WERI-Rb-1 (cell line): ENCODE measurements around the gene NPAS3.

Source experiments
- DNase-seq: peaks from one replicate; pipeline ENCODE4 v3.0.0-alpha.2; 2020
- H3K27ac ChIP-seq: fragments of 250-450 bp; sonication (Bioruptor Pico); 2 replicates; pipeline ENCODE4 v1.5.1; 2020; ENCODE audit warnings: mild to moderate bottlenecking, moderate library complexity
- H3K27me3 ChIP-seq: fragments of 250-450 bp; sonication (Bioruptor Pico); 2 replicates; pipeline ENCODE4 v1.5.1; 2021; ENCODE audit warnings: mild to moderate bottlenecking, low read depth, moderate library complexity; ENCODE audit not compliant: insufficient read depth, severe bottlenecking
- H3K36me3 ChIP-seq: fragments of 250-450 bp; sonication (Bioruptor Pico); 2 replicates; pipeline ENCODE4 v1.5.1; 2020; ENCODE audit warnings: mild to moderate bottlenecking, moderate library complexity
- H3K4me3 ChIP-seq: 2 replicates; pipeline ENCODE4 v1.5.1; 2011; ENCODE audit warnings: low read depth, mild to moderate bottlenecking, control low read depth, low read length
- H3K9me3 ChIP-seq: fragments of 250-450 bp; sonication (Bioruptor Pico); 2 replicates; pipeline ENCODE4 v1.5.1; 2021; ENCODE audit warnings: mild to moderate bottlenecking, moderate library complexity; ENCODE audit not compliant: severe bottlenecking
- CTCF ChIP-seq: IDR thresholded peaks from 2 replicates; pipeline ENCODE4 v1.5.1; 2011; ENCODE audit warnings: low read depth, mild to moderate bottlenecking, control low read depth, inconsistent platforms, low read length

NPAS3 gene

DNA sequence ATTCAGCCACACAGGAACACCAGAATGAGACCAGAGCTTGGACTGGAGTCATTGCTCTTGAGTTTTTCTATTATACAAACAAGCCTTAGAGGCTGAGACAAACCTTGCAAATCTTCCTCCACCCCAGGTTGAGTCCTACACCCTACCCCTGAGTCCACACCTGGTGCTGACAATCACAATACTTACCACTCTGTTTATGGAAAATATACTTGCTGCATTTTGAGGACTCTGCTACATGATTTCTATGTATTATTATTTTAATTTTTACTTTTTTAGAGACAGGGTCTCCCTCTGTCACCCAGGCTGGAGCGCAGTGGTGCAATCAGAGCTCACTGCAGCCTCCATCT is 910.7 kb downstream of the NPAS3 start:
- Histone ChIP-seq H3K27ac (no peak overlapping the region), H3K4me3 (no peak overlapping the region), H3K36me3 (no peaks in the 10 kb centered on the region), H3K27me3 (no peaks in the 10 kb centered on the region), H3K9me3 (no peaks in the 10 kb centered on the region)
- TF ChIP-seq CTCF, result no peak
- DNase-seq, result no peak

DNA sequence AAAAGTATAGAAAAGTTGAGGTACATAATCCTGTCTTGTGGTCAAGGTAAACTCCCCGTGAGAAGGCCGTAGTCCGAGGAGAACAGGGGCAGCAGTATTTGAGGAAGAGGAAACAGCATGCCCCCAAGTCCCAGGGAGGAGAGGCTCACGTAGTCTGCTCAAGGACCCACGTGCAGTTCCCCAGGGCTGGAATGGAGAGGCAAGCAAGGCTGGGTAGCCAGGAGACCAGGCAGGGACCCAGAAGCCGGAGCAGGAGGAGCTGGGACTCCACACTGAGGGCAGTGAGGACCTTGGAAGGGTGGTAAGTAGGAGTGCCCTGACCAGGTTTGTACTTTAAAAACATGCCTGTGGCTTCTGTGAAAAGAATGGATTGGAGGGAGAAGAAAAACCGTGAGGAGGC is 912.1 kb downstream of the NPAS3 start:
- no peak overlapping the region for H3K4me3 ChIP-seq
- H3K36me3 ChIP-seq, result no peaks in the 10 kb centered on the region
- H3K9me3 ChIP-seq, result no peaks in the 10 kb centered on the region
- TF ChIP-seq CTCF, result no peak
- no peak overlapping the region for H3K27ac ChIP-seq
- no peaks in the 10 kb centered on the region for H3K27me3 ChIP-seq
- DNase-seq, result no peak

- no peak for TF ChIP-seq CTCF
- Histone ChIP-seq H3K9me3 (no peaks in the 10 kb centered on the region), H3K4me3 (no peak overlapping the region), H3K36me3 (no peaks in the 10 kb centered on the region), H3K27me3 (no peaks in the 10 kb centered on the region), H3K27ac (no peak overlapping the region)
- DNase-seq, result no peak
Measured at GRCh38 chr14:33851366-33851765, 912.7 kb downstream of the NPAS3 start.

DNA sequence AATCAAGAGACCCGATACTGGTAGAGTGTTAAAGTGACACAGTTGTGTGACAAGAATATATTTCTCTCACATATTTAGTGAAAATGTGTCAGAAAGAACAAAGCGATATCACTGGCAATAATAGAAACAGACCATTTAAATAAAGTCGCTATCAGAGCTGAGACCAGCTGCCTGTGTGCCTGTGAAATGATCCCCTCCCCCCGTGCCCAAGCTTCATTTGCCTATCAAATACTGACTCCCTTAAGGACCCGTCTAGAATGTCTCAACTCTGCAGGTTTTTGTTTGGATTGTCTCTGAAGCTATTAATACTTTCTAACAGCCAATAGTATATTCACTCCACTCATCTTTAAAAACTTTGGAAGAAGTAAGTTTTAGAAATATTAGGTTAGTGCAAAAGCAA is 913.3 kb downstream of the NPAS3 start:
- Histone ChIP-seq H3K27me3 (no peaks in the 10 kb centered on the region), H3K9me3 (no peaks in the 10 kb centered on the region), H3K27ac (no peak overlapping the region), H3K4me3 (no peak overlapping the region), H3K36me3 (no peaks in the 10 kb centered on the region)
- TF ChIP-seq CTCF, result no peak
- DNase-seq, result no peak
